A549 (cell line): ENCODE data around the gene KDM1B.

ENCODE experiments used
- EP300 ChIP-seq, 2 experiments: fragments of >200 bp; sonication (Bioruptor Twin); formaldehyde crosslinking; IDR thresholded peaks; 2 replicates in 1 of 2; 3 replicates in 1 of 2; pipeline ENCODE4 v1.6.1; 2016 to 2017
- ESRRA ChIP-seq: fragments of 150-350 bp; IDR thresholded peaks from 2 replicates; pipeline ENCODE4 v1.6.1; 2014; ENCODE audit warnings: mild to moderate bottlenecking, low read length, borderline replicate concordance
- MAX ChIP-seq: IDR thresholded peaks from 2 replicates; pipeline ENCODE4 v1.6.1; 2012
- MAZ ChIP-seq: fragments of 150-350 bp; IDR thresholded peaks from 2 replicates; pipeline ENCODE4 v1.6.1; 2014; ENCODE audit warnings: antibody characterized with exemption, low read depth, low read length, borderline replicate concordance
- RCOR1 ChIP-seq: fragments of 150-350 bp; IDR thresholded peaks from 2 replicates; pipeline ENCODE4 v1.6.1; 2014; ENCODE audit warnings: antibody characterized with exemption, low read length, low read depth
- ZNF302 ChIP-seq: fragments of 250-450 bp; sonication (Bioruptor Pico); IDR thresholded peaks from 2 replicates; pipeline ENCODE4 v1.9.0; 2021; ENCODE audit warnings: inconsistent platforms, mild to moderate bottlenecking, moderate library complexity
- TF ChIP-seq, protein P1 (sequence below): fragments of >200 bp; sonication (Bioruptor Twin); formaldehyde crosslinking; IDR thresholded peaks from 3 replicates; pipeline ENCODE4 v1.5.1; 2016
- TF ChIP-seq, protein P2 (sequence below): fragments of 150-350 bp; IDR thresholded peaks from 2 replicates; pipeline ENCODE4 v1.6.1; 2014; ENCODE audit warnings: low read depth, mild to moderate bottlenecking, low read length

DNA sequence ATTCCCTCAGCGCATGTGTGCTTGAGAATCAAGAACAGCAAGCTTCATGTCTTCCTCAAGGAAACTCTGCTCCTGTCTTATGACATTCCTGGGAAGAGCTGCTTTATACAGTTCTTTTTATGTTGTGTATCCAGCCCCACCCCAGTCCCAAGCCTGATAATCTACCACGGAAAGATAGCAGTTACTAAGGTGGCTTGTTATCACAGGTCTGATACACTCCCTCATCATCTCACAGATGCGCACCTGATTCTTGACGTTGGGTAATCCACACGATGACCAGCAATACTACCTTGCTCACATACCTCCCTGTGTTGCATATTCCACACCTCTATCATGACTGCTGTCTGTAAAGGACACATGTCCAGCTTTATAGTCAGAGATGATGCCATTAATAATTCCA is 36.0 kb upstream of the KDM1B start:
- TF ChIP-seq ZNF302 (no peak), EP300 (IDR thresholded peaks at IDR 0.05) (no peak), RCOR1 (no peak), ESRRA (no peak), MAX (no peak), MAZ (no peak)
- TF ChIP-seq, protein P1, sequence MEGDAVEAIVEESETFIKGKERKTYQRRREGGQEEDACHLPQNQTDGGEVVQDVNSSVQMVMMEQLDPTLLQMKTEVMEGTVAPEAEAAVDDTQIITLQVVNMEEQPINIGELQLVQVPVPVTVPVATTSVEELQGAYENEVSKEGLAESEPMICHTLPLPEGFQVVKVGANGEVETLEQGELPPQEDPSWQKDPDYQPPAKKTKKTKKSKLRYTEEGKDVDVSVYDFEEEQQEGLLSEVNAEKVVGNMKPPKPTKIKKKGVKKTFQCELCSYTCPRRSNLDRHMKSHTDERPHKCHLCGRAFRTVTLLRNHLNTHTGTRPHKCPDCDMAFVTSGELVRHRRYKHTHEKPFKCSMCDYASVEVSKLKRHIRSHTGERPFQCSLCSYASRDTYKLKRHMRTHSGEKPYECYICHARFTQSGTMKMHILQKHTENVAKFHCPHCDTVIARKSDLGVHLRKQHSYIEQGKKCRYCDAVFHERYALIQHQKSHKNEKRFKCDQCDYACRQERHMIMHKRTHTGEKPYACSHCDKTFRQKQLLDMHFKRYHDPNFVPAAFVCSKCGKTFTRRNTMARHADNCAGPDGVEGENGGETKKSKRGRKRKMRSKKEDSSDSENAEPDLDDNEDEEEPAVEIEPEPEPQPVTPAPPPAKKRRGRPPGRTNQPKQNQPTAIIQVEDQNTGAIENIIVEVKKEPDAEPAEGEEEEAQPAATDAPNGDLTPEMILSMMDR, result no peak
- TF ChIP-seq, protein P2, sequence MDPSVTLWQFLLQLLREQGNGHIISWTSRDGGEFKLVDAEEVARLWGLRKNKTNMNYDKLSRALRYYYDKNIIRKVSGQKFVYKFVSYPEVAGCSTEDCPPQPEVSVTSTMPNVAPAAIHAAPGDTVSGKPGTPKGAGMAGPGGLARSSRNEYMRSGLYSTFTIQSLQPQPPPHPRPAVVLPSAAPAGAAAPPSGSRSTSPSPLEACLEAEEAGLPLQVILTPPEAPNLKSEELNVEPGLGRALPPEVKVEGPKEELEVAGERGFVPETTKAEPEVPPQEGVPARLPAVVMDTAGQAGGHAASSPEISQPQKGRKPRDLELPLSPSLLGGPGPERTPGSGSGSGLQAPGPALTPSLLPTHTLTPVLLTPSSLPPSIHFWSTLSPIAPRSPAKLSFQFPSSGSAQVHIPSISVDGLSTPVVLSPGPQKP, result no peak
